GM06990 (cell line): ENCODE measurements around the gene IGFALS.

ENCODE experiments used
- DNase-seq: peaks from one replicate; pipeline ENCODE4 v3.0.0-alpha.2; 2011; ENCODE audit not compliant: insufficient read length; ENCODE audit errors: extremely low read depth
- H3K27me3 ChIP-seq: replicated peaks from 2 replicates; pipeline ENCODE4 v1.6.0; 2011; ENCODE audit warnings: low read length; ENCODE audit not compliant: control insufficient read depth, insufficient read depth
- H3K36me3 ChIP-seq: 2 replicates; pipeline ENCODE4 v1.5.1; 2011; ENCODE audit warnings: low read length; ENCODE audit not compliant: control insufficient read depth, insufficient read depth
- H3K4me3 ChIP-seq: replicated peaks from 2 replicates; pipeline ENCODE4 v1.5.1; 2011; ENCODE audit warnings: low read depth, mild to moderate bottlenecking, control low read depth, low read length
- TF ChIP-seq, protein P1 (sequence below): IDR thresholded peaks from 2 replicates; pipeline ENCODE4 v1.5.1; 2011; ENCODE audit warnings: low read length, control low read depth, mild to moderate bottlenecking, inconsistent platforms; ENCODE audit not compliant: insufficient read depth, poor library complexity, severe bottlenecking

Gene IGFALS

GRCh38 chr16:1786242-1787055 lies 7.1 kb downstream of the IGFALS start:
- TF ChIP-seq, protein P1, sequence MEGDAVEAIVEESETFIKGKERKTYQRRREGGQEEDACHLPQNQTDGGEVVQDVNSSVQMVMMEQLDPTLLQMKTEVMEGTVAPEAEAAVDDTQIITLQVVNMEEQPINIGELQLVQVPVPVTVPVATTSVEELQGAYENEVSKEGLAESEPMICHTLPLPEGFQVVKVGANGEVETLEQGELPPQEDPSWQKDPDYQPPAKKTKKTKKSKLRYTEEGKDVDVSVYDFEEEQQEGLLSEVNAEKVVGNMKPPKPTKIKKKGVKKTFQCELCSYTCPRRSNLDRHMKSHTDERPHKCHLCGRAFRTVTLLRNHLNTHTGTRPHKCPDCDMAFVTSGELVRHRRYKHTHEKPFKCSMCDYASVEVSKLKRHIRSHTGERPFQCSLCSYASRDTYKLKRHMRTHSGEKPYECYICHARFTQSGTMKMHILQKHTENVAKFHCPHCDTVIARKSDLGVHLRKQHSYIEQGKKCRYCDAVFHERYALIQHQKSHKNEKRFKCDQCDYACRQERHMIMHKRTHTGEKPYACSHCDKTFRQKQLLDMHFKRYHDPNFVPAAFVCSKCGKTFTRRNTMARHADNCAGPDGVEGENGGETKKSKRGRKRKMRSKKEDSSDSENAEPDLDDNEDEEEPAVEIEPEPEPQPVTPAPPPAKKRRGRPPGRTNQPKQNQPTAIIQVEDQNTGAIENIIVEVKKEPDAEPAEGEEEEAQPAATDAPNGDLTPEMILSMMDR, result no peak
- DNase-seq, result peak; percentile 15
- no peaks in the 10 kb centered on the region for H3K27me3 ChIP-seq
- H3K4me3 ChIP-seq, result no peak overlapping the region
- H3K36me3 ChIP-seq, result peaks cover 13% of the 10 kb centered on the region

GRCh38 chr16:1785846-1786170 lies 7.7 kb downstream of the IGFALS start:
- Histone ChIP-seq H3K36me3 (peaks cover 13% of the 10 kb centered on the region), H3K27me3 (no peaks in the 10 kb centered on the region), H3K4me3 (no peak overlapping the region)
- TF ChIP-seq, protein P1, result no peak
- DNase-seq, result peak; percentile 6

DNA sequence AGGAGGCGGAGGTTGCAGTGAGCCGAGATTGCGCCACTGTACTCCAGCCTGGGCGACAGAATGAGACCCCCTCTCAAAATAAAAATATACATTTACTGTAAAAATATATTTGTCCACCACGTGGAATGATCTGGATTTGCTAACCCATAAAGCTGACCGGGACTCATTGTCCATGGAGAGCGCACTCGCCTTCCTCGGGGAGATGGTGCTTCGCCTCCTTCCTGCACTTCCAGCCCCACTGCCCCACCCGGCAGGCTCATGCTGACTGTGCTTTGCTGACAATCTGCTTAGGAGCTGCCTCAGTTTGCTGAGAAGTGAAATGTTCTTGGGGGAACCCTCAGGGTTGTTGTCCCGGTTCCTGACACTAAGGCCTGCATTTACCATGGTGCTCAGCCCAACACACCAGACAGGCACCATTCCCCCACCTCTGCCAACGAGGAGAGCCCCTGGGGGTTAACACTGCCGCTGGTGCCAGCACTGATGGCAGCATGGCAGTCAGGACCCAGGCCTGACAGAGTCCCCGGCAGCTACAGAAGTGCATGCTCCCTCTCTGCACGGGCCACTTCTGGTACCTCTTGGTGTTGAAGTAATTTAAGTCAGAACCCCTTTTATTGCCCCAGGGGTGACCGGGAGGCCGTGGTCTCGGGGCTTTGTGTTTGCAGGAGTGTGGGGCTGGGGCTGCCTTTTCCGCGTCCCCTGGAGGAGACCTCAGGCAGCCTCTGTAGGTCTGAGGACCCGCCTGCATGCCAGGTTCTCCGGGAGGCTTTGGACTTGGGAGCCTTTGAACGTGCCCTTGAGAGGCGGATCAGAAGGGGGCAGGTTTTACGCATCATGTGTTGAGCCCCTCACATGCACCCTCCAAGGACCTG lies 8.3 kb downstream of the IGFALS start:
- Histone ChIP-seq H3K36me3 (peaks cover 11% of the 10 kb centered on the region), H3K27me3 (no peaks in the 10 kb centered on the region), H3K4me3 (no peak overlapping the region)
- DNase-seq, result no peak
- TF ChIP-seq, protein P1, result no peak

DNA sequence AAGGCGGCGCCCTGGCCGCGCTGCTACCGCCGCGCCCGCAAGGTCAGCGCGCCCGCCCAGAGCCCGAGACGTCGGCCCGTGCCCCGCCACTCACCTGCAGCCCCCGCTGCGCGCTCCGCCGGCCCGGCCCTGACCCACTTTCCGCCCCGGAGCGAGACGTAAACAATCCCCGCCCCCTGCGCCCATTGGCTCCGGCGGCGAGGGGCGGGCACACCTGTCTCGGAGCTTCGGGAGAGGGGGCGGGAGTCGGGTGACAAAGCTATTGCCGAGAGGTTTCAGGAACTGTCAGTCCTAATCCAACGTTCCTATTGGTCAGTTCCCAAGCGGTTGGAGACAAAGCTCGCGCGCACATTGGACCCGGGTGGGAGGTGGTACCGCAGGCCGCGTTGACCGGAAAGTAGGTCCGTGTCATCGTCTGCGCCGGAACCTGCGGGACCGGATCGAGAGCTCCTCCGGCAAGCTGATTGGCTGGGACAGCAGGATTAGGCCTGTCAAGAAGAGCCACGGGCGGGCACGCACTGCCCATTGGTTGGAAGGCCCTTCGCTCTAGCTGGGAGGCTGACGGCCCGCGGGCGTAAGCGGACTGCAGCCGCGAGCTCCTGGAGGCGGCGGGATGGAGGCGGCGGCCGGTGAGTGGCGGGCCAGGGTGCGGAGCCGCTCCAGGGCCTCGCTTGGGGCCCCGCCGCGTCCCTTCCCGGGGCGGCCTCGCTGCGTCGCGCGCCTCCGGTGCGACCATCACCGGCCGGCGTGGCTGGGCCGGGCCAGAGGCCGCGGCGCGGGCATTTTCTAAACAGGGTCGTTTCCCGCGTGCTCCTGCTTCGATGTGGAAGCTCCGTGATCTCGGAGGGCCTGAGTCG lies 10.9 kb downstream of the IGFALS start, which contains the start of the genes NUBP2 and SPSB3:
NUBP2 (plus strand) TSS at position 553 of the 857 bp plus-strand sequence; CDS start at position 614, 61 bp downstream.
SPSB3 (minus strand) TSS at position 164 of the 857 bp plus-strand sequence. CDS start 1,088 bp downstream, outside the sequence.
- no peaks in the 10 kb centered on the region for H3K27me3 ChIP-seq
- DNase-seq, result peak; percentile 99
- TF ChIP-seq, protein P1, result no peak
- H3K4me3 ChIP-seq, result peak within 1 kb of the TSS; percentile 92
- H3K36me3 ChIP-seq, result peaks cover 10% of the 10 kb centered on the region

DNA sequence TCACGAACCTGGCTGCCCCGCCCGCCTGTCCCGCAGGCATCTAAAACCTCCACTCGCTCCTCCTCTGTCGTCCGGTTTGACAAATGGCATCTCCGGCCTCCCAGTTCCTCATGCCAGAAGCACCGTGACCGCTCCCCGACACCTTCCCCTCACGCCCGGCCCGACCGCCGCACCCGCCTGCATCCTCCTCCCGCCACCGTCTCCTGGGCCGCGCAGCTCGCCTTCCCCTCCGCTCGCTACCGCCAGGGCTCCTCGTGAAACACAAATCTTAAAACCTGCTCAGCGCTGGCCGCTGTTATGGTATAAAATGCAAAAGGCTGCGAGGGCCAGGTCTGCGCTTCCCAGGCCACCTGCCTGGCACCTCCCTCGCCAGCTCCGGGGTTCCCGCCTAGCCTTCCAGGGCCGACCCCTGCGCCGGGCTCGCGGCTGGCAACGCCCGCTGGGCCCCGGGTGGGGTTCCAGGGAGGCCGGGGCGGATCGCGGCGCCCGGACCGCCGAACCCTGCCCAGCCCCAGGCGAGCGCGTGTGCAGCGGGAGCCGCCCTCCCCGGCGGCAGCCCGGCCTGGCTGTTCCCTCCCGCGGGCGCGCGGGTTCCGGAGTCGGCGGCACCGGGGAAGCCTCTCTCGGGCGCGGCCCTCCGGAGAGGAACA lies 11.6 kb downstream of the IGFALS start:
- no peaks in the 10 kb centered on the region for H3K27me3 ChIP-seq
- peak overlapping the region; percentile 92 for H3K4me3 ChIP-seq
- TF ChIP-seq, protein P1, result no peak
- peak; percentile 45 for DNase-seq
- peaks cover 9% of the 10 kb centered on the region for H3K36me3 ChIP-seq
